Stimulated activated CD8-positive, alpha-beta memory T cell treated with anti-CD3 and anti-CD28 coated beads, Interleukin-7, amount 100 ng/mL, for 24 hours (primary cell): Measurements from ENCODE around the gene GALK2.

ENCODE experiments used
- DNase-seq: peaks from one replicate; pipeline ENCODE4 v3.0.0-alpha.2; 2020; ENCODE audit warnings: low read depth

Gene GALK2

GRCh38 chr15:49169880-49170597 lies at the start of gene GALK2:
Gene GALK2, plus strand, starts transcription at chr15:49170247. Its CDS starts 76 bp downstream, at chr15:49170323.
- DNase-seq: peak; percentile 59

- no peak for DNase-seq
Observed at GRCh38 chr15:49120832-49121231, 49.2 kb upstream of the GALK2 start.

GRCh38 chr15:49121901-49122300 lies 48.1 kb upstream of the GALK2 start:
- DNase-seq: no peak

- DNase-seq: no peak
Observed at GRCh38 chr15:49122541-49123062, 47.4 kb upstream of the GALK2 start.

DNA sequence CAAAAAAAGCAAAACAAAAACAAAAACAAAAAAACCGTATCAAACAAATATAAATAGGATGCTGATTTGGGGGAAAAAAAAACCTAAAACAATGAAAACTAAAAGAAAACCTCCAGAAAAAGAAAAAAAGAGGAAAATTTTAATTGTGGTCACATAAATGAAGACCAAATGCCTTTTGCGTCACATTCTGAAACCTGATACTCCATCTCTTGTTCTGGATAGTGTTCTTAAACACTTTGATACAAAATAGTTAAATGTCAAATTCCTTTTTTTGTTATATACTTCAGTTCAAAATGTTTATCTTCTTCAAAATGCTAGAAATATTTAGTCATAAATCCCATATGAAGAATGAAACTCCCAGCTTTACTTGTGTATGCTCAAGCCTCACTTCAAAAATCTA lies 45.7 kb upstream of the GALK2 start:
- no peak for DNase-seq

DNA sequence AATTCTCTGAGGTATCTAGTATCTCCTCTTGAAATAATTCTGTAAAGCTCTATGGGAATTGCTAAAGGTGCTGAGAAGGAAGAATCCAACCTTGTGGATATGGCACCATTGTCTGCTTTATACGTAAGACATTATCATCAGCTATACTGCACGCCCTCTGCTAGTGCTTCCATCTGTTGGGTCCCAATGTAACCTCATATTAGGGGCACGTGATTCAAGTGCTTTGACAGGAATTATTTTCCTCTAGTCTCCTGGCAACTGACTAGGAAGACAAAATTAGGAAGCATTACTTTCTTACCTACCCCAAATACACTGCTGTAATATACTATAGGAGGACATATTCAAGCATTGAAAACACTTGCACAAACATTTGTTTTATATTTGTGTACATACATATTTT lies 38.6 kb upstream of the GALK2 start:
- no peak for DNase-seq

GRCh38 chr15:49134683-49135341 lies 35.2 kb upstream of the GALK2 start:
- no peak for DNase-seq

- no peak for DNase-seq
Observed at GRCh38 chr15:49135342-49135857, 34.6 kb upstream of the GALK2 start.

GRCh38 chr15:49135911-49136310 lies 34.1 kb upstream of the GALK2 start:
- DNase-seq: no peak

DNA sequence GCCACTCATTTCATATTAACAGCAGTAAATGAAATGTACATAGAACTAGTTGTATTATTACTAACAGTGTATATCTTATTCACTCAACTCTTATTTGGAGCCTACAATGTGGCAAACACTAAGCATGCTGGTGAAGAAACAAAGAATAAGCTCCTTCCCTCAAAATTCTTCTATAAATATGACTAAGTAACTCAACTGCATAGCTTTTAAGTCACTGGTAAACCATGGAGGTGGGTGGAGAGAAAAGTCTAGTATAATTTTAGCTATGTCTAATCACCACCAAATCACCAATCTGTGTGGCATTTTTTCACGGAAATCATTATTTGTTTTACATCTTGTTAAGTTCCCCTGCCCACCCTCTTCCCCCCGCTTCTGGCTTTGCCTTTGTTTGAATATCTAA lies 32.2 kb upstream of the GALK2 start:
- DNase-seq: no peak

DNA sequence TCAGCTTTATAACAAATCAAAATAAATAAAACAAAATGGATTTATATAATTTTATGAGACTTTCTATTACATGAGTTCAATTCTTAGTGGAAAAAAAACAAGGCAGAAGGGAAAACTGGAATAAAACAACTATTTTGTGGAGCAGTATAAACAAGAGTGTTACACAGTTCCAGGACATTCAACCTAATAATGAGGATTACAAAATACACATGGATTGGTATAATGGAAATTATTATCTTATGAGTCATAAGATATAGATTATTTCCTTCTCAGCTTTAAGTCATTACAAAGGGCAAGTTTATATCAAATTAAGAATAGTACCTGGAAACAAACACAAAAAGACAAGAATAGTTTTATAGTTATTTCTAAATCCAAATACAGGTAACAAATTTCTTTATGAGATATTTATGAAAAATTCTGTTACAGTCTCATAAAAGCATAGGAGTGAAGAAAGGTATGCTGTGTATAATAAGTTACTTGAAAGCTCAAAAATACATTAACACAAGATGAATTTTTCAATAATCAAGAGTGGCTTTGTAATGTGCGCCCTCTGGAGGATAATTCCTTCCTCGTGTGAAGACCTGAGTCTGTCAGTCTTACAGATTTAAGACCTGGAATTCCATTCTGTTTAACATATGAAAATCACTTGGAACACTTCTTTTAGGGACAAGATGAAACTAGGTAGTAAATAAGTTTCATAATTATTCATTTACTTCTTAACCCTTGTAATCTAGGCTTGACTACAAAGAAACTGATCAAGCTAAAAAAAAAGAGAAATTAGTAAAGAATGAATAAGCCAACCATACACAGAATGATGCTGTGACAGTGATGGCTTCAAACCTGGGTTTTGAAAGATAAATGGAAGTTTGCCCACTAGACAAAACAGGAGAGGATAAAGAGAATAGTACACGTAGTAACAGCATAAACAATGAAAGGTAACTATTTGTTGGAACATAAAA lies 24.1 kb upstream of the GALK2 start:
- DNase-seq: no peak

DNA sequence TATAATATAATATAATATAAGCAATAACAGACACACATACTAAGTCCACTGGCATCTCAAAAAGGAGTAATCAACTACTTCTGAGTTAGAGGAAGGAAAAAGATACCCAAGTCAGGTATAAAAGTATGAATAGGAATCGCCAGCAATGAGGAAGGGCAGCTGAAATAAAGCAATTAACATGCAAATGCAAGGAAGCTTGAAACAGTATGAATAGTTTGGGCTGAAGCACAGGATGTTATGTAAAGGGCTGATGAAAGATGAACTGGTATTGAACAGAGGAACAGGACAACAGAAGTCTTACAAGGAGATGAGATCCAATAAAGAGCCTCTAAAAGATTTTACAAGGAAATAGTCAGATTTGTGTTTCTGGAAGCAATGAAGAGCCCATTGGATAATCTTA lies 21.7 kb upstream of the GALK2 start:
- DNase-seq: no peak

GRCh38 chr15:49148727-49149126 lies 21.3 kb upstream of the GALK2 start:
- no peak for DNase-seq

- DNase-seq: no peak
Observed at GRCh38 chr15:49151831-49152230, 18.2 kb upstream of the GALK2 start.

DNA sequence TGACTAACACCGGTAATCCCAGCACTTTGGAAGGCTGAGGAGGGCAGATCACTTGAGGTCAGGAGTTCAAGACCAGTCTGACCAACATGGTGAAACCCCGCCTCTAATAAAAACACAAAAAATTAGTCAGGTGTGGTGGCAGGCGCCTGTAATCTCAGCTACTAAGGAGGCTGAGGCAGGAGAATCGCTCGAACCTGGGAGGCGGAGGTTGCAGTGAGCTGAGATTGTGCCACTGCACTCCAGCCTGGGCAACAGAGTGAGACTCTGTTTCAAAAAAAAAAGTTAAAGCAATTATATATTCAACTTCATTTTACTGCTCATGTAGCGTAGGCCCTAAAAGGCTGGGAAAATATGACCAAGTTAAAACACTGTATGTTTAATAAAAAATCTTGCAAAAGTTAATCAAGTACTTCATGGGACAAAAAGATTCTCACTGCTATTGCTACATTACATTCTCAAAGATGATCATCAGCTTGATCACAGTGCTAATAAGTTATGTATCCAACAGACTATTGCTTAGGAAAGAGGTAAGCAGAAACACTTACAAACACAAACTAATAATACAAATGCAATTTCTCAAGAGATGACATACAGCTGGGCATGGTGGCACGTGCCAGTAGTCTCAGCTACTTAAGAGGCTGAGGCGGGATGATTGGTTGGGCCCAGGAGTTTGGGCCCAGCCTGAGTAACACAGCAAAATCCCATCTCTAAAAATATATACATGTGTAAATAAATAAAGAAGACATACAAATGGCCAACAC lies 17.3 kb upstream of the GALK2 start:
- DNase-seq: no peak

DNA sequence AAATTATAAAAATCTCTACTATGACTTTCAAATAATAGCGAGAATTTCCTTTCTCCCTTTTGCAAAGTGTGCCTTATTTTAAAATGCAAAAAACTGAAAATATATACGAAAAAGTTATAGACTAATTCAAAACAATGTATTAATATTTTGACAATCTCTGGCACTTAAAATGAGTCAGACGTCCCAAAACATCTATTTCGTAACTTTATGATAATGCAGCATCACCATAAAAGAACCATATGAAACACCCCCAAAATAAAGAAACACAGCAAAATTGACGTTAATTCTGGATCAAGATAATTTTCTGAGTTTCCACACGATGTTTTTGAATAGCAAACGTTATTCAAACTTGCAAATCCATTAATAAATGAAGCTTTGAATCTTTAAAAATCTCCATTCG lies 15.7 kb upstream of the GALK2 start:
- no peak for DNase-seq

GRCh38 chr15:49154799-49155109 lies 15.3 kb upstream of the GALK2 start:
- DNase-seq: no peak

GRCh38 chr15:49155110-49155833 lies 14.8 kb upstream of the GALK2 start, which contains the start of gene COPS2:
Gene COPS2, minus strand, starts transcription at chr15:49155599. Its CDS starts 21 bp downstream, at chr15:49155578.
- DNase-seq: peak; percentile 86

GRCh38 chr15:49155834-49156627 lies 14.0 kb upstream of the GALK2 start:
- DNase-seq: no peak

GRCh38 chr15:49163678-49164077 lies 6.4 kb upstream of the GALK2 start:
- DNase-seq: no peak
